Neural progenitor cell (in vitro differentiated cells): ENCODE measurements around the gene TMEM176A. TPM values are rescaled to one million over a fixed set of nuclear protein-coding genes. Genes with fewer than 3 reads are reported as not detected.
"Not testable (repeated sequence)": the region's sequence is repeated elsewhere in the genome, so short reads cannot be mapped to it uniquely, and the experiment has no call there.

Experiments used
- DNase-seq: peaks from one replicate; pipeline ENCODE4 v3.0.0-alpha.2; 2016; ENCODE audit warnings: low spot score
- H2AFZ ChIP-seq: fragments of 200-600 bp; sonication (generic); replicated peaks from 2 replicates; pipeline ENCODE4 v1.6.1; 2016; ENCODE audit warnings: antibody characterized with exemption
- H3F3A ChIP-seq: fragments of 200-600 bp; sonication (generic); 2 replicates; pipeline ENCODE4 v1.6.1; 2016; ENCODE audit warnings: antibody characterized with exemption, low read depth
- H3K27ac ChIP-seq: fragments of 200-600 bp; sonication (generic); 2 replicates; pipeline ENCODE4 v1.5.1; 2016; ENCODE audit warnings: mild to moderate bottlenecking
- H3K27me3 ChIP-seq: fragments of 200-600 bp; sonication (generic); 2 replicates; pipeline ENCODE4 v1.6.1; 2016; ENCODE audit warnings: mild to moderate bottlenecking, moderate library complexity
- H3K36me3 ChIP-seq: fragments of 200-600 bp; sonication (generic); 2 replicates; pipeline ENCODE4 v1.5.1; 2016
- H3K4me1 ChIP-seq: fragments of 200-600 bp; sonication (generic); 2 replicates; pipeline ENCODE4 v1.6.1; 2016; ENCODE audit warnings: mixed run types
- H3K4me2 ChIP-seq: fragments of 200-600 bp; sonication (generic); 2 replicates; pipeline ENCODE4 v1.6.1; 2016
- H3K4me3 ChIP-seq: fragments of 200-600 bp; sonication (generic); 2 replicates; pipeline ENCODE4 v1.5.1; 2016
- H3K79me2 ChIP-seq: fragments of 200-600 bp; sonication (generic); 2 replicates; pipeline ENCODE4 v1.6.1; 2016; ENCODE audit warnings: low read depth
- H3K9ac ChIP-seq: fragments of 200-600 bp; sonication (generic); 2 replicates; pipeline ENCODE4 v1.6.1; 2016
- H3K9me3 ChIP-seq: fragments of 200-600 bp; sonication (generic); 2 replicates; pipeline ENCODE4 v1.5.1; 2016; ENCODE audit warnings: low read depth
- H4K20me1 ChIP-seq: fragments of 200-600 bp; sonication (generic); 2 replicates; pipeline ENCODE4 v1.6.1; 2016; ENCODE audit warnings: low read depth
- H3K27ac Mint-ChIP-seq: 3 replicates; pipeline ENCODE4 v1.8.0; 2021; ENCODE audit warnings: mixed read lengths
- H3K27me3 Mint-ChIP-seq: 2 replicates; pipeline ENCODE4 v1.8.0; 2022; ENCODE audit warnings: low read depth, mild to moderate bottlenecking, inconsistent platforms, moderate library complexity, mixed read lengths; ENCODE audit not compliant: insufficient read depth
- H3K36me3 Mint-ChIP-seq: 3 replicates; pipeline ENCODE4 v1.8.0; 2021; ENCODE audit warnings: mixed read lengths
- H3K4me1 Mint-ChIP-seq: 3 replicates; pipeline ENCODE4 v1.8.0; 2021; ENCODE audit warnings: mixed read lengths
- H3K4me3 Mint-ChIP-seq: 3 replicates; pipeline ENCODE4 v1.8.0; 2021; ENCODE audit warnings: mild to moderate bottlenecking, moderate library complexity, mixed read lengths
- H3K9me3 Mint-ChIP-seq: 3 replicates; pipeline ENCODE4 v1.8.0; 2020; ENCODE audit warnings: mixed read lengths
- EZH2 ChIP-seq: fragments of 200-600 bp; sonication (generic); IDR thresholded peaks from 2 replicates; pipeline ENCODE4 v1.6.1; 2017; ENCODE audit warnings: antibody characterized with exemption, mild to moderate bottlenecking, moderate library complexity
- EZH2phosphoT487 ChIP-seq: fragments of 200-600 bp; sonication (generic); IDR thresholded peaks from 2 replicates; pipeline ENCODE4 v1.6.1; 2017; ENCODE audit warnings: antibody characterized with exemption
- total RNA-seq: library from RNA; depleted of rRNA; stranded (reverse); fragments of >200 nt; gene quantifications from 2 replicates; pipeline ENCODE4 v1.2.3, GENCODE V29; 2015; ENCODE audit warnings: low replicate concordance
- TF ChIP-seq, protein P1 (sequence below): fragments of 200-600 bp; sonication (generic); IDR thresholded peaks from 2 replicates; pipeline ENCODE4 v1.5.1; 2017; ENCODE audit warnings: antibody characterized with exemption, mild to moderate bottlenecking

The TMEM176A gene
- total RNA-seq, 1 donor from 2014 or later, result not detected

DNA sequence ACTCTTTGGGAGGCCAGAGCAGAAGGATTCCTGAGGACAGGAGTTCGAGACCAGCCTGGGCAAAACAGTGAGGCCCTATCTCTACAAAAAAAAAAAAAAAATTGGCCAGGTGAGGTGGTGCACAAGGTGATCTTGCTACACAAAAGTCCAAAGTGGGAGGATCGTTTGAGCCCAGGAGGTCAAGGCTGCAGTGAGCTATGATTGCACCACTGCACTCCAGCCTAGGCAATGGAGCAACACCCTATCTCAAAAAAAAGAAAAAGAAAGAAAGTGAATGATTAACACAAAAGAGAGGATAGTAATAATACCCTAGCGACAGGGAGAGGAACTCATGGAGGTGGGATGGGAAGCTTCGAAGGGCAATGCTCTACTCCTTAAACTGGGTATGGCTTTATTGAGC lies 30.8 kb upstream of the TMEM176A start:
- Histone ChIP-seq H3K9ac (no peak overlapping the region), H3K36me3 (no peaks in the 10 kb centered on the region), H3K4me3 (no peak overlapping the region), H4K20me1 (no peaks in the 10 kb centered on the region), H3F3A (no peaks in the 10 kb centered on the region), H3K9me3 (no peaks in the 10 kb centered on the region), H3K27me3 (no peaks in the 10 kb centered on the region), H3K79me2 (no peaks in the 10 kb centered on the region), H3K4me2 (no peak overlapping the region), H3K27ac (no peak overlapping the region), H2AFZ (no peak overlapping the region), H3K4me1 (no peaks in the 10 kb centered on the region)
- Mint-ChIP-seq H3K9me3 (peaks cover 2% of the 10 kb centered on the region), H3K36me3 (no peaks in the 10 kb centered on the region), H3K4me1 (no peaks in the 10 kb centered on the region), H3K27ac (no peak overlapping the region), H3K4me3 (no peak overlapping the region), H3K27me3 (no peaks in the 10 kb centered on the region)
- DNase-seq, result no peak
- no peak for TF ChIP-seq EZH2
- TF ChIP-seq EZH2phosphoT487, result no peak
- TF ChIP-seq, protein P1, sequence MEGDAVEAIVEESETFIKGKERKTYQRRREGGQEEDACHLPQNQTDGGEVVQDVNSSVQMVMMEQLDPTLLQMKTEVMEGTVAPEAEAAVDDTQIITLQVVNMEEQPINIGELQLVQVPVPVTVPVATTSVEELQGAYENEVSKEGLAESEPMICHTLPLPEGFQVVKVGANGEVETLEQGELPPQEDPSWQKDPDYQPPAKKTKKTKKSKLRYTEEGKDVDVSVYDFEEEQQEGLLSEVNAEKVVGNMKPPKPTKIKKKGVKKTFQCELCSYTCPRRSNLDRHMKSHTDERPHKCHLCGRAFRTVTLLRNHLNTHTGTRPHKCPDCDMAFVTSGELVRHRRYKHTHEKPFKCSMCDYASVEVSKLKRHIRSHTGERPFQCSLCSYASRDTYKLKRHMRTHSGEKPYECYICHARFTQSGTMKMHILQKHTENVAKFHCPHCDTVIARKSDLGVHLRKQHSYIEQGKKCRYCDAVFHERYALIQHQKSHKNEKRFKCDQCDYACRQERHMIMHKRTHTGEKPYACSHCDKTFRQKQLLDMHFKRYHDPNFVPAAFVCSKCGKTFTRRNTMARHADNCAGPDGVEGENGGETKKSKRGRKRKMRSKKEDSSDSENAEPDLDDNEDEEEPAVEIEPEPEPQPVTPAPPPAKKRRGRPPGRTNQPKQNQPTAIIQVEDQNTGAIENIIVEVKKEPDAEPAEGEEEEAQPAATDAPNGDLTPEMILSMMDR, result no peak

DNA sequence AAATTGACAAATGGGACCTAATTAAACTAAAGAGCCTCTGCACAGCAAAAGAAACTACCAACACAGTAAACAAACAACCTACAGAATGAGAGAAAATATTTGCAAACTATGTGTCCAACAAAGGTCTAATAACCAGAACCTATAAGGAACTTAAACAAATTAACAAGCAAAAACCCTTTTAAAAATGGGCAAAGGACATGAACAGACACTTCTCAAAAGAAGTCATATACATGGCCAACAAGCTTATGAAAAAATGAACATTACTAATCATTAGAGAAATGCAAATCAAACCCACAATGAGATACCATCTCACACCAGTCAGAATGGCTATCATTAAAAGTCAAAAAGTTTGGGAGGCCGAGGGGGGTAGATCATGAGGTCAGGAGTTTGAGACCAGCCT lies 26.4 kb upstream of the TMEM176A start:
- H4K20me1 ChIP-seq, H3K79me2 ChIP-seq, H2AFZ ChIP-seq, H3K4me3 Mint-ChIP-seq, H3K4me1 ChIP-seq, H3K4me2 ChIP-seq, DNase-seq, H3K9me3 ChIP-seq, H3K4me3 ChIP-seq, H3K27me3 Mint-ChIP-seq, H3K9me3 Mint-ChIP-seq, H3K27ac ChIP-seq, H3K36me3 Mint-ChIP-seq, H3K36me3 ChIP-seq, H3K9ac ChIP-seq, H3K4me1 Mint-ChIP-seq, H3F3A ChIP-seq, H3K27ac Mint-ChIP-seq: not testable (repeated sequence)
- H3K27me3 ChIP-seq, result peaks cover 28% of the 10 kb centered on the region

DNA sequence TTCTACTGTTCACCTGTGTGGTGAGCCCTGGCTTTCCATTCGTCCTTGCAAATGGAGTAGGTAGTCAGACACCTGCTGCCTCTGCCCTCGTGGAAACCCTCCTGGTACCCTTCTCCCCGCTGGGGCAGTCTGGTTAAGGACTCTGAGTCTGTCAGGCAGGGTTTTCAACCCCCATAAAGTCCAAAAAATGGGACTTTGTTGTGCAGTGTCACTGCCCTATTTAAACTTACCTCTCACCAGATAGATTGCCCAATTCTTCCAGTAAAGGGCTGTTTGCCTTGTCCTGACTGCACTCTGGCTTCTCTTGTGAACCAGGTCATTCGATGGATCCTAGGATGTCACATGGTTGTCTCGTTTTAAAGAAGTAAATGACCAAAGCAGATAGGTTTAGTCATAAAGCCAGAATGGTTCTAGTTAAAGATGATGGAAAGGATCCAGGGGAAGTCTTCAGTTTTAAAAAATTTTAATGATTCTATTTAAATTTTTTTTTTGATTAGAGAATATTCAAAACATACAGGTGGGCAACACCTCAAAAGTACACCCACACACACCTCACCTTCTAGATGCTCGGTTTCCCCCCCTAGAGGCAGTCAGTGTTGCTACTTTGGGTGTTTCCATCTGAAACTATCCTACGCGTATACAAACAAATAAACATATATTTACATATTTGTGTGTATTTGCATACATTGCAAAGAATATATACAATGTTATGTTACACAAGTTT lies 22.4 kb upstream of the TMEM176A start:
- Histone ChIP-seq H3K4me3 (no peak overlapping the region), H3K36me3 (no peaks in the 10 kb centered on the region), H3F3A (no peaks in the 10 kb centered on the region), H3K4me2 (no peak overlapping the region), H2AFZ (no peak overlapping the region), H3K9me3 (no peaks in the 10 kb centered on the region), H3K79me2 (no peaks in the 10 kb centered on the region), H3K4me1 (no peaks in the 10 kb centered on the region), H3K27me3 (peaks cover 28% of the 10 kb centered on the region), H3K27ac (no peak overlapping the region), H3K9ac (no peak overlapping the region), H4K20me1 (no peaks in the 10 kb centered on the region)
- Mint-ChIP-seq H3K27ac (no peak overlapping the region), H3K4me3 (no peak overlapping the region), H3K4me1 (no peaks in the 10 kb centered on the region), H3K36me3 (no peaks in the 10 kb centered on the region), H3K27me3 (no peaks in the 10 kb centered on the region), H3K9me3 (peaks cover 2% of the 10 kb centered on the region)
- DNase-seq, result no peak
- TF ChIP-seq EZH2 (no peak), EZH2phosphoT487 (no peak)
- TF ChIP-seq, protein P1, result no peak

DNA sequence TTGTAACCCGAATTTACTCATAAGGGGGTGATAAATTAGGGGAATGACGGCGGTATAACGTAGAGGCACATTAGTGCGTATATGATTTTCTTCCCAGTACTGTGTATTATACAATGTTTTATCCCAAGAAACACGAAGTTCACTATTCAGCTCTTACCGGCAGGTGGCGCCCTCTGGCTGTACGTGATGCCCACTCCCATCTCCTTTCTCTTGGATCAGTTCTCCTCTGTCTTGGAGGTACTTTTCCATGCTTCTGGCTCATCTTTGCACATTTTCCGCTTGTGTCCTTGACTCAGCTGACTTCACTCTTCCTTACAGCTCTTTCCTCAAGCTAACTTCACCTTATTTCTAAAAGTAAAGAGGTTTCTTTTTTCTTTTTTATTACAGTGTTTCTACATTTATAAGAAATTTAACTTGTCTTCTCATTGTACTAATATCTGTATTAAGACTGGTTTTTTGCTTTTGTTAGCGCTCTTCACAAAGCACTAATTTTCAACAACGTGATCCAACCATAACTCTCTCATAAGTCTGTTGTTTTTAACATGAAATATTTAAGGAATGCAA lies 21.7 kb upstream of the TMEM176A start:
- Histone ChIP-seq H3K79me2 (no peaks in the 10 kb centered on the region), H3K4me1 (no peaks in the 10 kb centered on the region), H3K4me3 (no peak overlapping the region), H3K36me3 (no peaks in the 10 kb centered on the region), H4K20me1 (no peaks in the 10 kb centered on the region), H3K4me2 (no peak overlapping the region), H3K27me3 (peaks cover 28% of the 10 kb centered on the region), H3K27ac (no peak overlapping the region), H3K9ac (no peak overlapping the region), H2AFZ (peak overlapping the region; percentile 65), H3K9me3 (no peaks in the 10 kb centered on the region), H3F3A (no peaks in the 10 kb centered on the region)
- TF ChIP-seq EZH2phosphoT487 (no peak), EZH2 (no peak)
- TF ChIP-seq, protein P1, result peak; percentile 96
- DNase-seq, result peak; percentile 88
- no peak overlapping the region for H3K4me3 Mint-ChIP-seq
- H3K27ac Mint-ChIP-seq, result no peak overlapping the region
- H3K36me3 Mint-ChIP-seq, result no peaks in the 10 kb centered on the region
- H3K4me1 Mint-ChIP-seq, result no peaks in the 10 kb centered on the region
- no peaks in the 10 kb centered on the region for H3K9me3 Mint-ChIP-seq
- no peaks in the 10 kb centered on the region for H3K27me3 Mint-ChIP-seq
